HL-60 (cell line): ENCODE measurements around the gene ZBTB34.

Experiments used
- DNase-seq, 2 experiments: peaks; one replicate each; pipeline ENCODE4 v3.0.0-alpha.2; 2010 to 2020; ENCODE audit warnings: low read depth in 1 of 2, low spot score in 1 of 2
- H3K27ac ChIP-seq: fragments of 250-450 bp; sonication (Bioruptor Pico); replicated peaks from 2 replicates; pipeline ENCODE4 v1.5.1; 2020; ENCODE audit warnings: mild to moderate bottlenecking, moderate library complexity
- H3K27me3 ChIP-seq: fragments of 250-450 bp; sonication (Bioruptor Pico); 2 replicates; pipeline ENCODE4 v1.5.1; 2021; ENCODE audit warnings: mild to moderate bottlenecking, moderate library complexity; ENCODE audit not compliant: insufficient read depth, poor library complexity, severe bottlenecking
- H3K4me3 ChIP-seq: replicated peaks from 2 replicates; pipeline ENCODE4 v1.5.1; 2011; ENCODE audit warnings: mild to moderate bottlenecking, control low read depth, low read length; ENCODE audit not compliant: insufficient read depth
- GABPA ChIP-seq: IDR thresholded peaks from 2 replicates; pipeline ENCODE4 v1.6.1; 2012; ENCODE audit warnings: low read depth
- POLR2AphosphoS5 ChIP-seq: IDR thresholded peaks from 2 replicates; pipeline ENCODE4 v1.6.1; 2012; ENCODE audit warnings: low read depth
- SPI1 ChIP-seq: IDR thresholded peaks from 2 replicates; pipeline ENCODE4 v1.6.1; 2012; ENCODE audit warnings: low read depth, mild to moderate bottlenecking, borderline replicate concordance
- TF ChIP-seq, protein P1 (sequence below): IDR thresholded peaks from 2 replicates; pipeline ENCODE4 v1.6.1; 2012; ENCODE audit warnings: low read depth; ENCODE audit not compliant: insufficient replicate concordance
- TF ChIP-seq, protein P2 (sequence below): IDR thresholded peaks from one replicate; pipeline ENCODE4 v1.5.1; 2011; ENCODE audit warnings: low read length, control low read depth, inconsistent platforms; ENCODE audit not compliant: insufficient read depth

The ZBTB34 gene

DNA sequence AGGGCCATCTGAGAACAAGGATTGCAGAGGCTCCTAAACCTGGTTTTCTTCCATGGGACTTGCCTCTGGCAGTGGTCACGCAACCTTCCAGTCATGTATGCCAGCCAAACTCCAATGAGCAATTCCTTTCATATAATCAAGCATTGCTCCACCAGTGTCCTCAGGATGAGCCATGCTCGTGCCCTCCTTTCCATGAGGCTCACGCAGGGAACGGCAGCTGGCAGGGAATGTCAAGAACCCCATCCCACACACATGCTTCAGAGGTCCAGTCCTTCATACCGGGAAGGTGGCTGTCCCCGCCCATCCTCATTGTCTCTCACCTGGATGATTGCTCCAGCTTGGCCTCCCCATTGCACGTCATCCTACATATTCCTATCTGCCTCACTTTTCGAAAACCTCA, 13.4 kb upstream of the ZBTB34 start:
- TF ChIP-seq, protein P1, sequence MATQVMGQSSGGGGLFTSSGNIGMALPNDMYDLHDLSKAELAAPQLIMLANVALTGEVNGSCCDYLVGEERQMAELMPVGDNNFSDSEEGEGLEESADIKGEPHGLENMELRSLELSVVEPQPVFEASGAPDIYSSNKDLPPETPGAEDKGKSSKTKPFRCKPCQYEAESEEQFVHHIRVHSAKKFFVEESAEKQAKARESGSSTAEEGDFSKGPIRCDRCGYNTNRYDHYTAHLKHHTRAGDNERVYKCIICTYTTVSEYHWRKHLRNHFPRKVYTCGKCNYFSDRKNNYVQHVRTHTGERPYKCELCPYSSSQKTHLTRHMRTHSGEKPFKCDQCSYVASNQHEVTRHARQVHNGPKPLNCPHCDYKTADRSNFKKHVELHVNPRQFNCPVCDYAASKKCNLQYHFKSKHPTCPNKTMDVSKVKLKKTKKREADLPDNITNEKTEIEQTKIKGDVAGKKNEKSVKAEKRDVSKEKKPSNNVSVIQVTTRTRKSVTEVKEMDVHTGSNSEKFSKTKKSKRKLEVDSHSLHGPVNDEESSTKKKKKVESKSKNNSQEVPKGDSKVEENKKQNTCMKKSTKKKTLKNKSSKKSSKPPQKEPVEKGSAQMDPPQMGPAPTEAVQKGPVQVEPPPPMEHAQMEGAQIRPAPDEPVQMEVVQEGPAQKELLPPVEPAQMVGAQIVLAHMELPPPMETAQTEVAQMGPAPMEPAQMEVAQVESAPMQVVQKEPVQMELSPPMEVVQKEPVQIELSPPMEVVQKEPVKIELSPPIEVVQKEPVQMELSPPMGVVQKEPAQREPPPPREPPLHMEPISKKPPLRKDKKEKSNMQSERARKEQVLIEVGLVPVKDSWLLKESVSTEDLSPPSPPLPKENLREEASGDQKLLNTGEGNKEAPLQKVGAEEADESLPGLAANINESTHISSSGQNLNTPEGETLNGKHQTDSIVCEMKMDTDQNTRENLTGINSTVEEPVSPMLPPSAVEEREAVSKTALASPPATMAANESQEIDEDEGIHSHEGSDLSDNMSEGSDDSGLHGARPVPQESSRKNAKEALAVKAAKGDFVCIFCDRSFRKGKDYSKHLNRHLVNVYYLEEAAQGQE: no peak
- TF ChIP-seq POLR2AphosphoS5 (no peak), GABPA (no peak)
- TF ChIP-seq, protein P2, sequence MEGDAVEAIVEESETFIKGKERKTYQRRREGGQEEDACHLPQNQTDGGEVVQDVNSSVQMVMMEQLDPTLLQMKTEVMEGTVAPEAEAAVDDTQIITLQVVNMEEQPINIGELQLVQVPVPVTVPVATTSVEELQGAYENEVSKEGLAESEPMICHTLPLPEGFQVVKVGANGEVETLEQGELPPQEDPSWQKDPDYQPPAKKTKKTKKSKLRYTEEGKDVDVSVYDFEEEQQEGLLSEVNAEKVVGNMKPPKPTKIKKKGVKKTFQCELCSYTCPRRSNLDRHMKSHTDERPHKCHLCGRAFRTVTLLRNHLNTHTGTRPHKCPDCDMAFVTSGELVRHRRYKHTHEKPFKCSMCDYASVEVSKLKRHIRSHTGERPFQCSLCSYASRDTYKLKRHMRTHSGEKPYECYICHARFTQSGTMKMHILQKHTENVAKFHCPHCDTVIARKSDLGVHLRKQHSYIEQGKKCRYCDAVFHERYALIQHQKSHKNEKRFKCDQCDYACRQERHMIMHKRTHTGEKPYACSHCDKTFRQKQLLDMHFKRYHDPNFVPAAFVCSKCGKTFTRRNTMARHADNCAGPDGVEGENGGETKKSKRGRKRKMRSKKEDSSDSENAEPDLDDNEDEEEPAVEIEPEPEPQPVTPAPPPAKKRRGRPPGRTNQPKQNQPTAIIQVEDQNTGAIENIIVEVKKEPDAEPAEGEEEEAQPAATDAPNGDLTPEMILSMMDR: no peak
- no peak for DNase-seq

DNA sequence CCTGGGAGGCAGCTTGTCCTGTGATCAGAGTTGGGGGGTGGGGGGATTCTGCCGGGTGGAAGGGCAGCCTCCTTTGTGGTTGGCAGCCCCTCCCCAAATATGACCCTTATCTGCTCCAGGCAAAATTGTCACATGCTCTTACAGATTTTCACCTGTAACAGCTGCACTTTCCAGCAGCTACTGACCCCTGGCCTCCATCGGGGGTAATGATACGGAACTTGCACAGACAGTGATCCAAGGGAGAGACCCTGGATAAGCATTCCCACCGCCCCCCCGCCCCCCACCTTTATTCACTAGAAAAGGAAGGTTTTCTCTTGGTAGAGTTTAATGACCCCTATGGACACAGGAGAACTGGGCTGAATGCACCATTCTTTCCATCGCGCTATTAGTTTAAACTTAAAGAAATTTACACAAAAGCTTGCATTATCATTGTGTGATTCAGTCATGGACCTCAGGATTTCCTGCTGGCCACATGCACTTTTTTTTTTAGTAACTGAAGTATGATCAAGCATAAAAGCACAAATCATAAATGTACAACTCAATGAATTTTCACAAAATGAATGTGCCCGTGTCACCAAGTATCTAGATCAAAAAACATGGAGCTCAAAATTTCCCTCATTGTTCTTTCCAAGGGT, 10.7 kb upstream of the ZBTB34 start:
- H3K27me3 ChIP-seq: no peaks in the 10 kb centered on the region

More for the DNA sequence above, 13.4 kb upstream of the ZBTB34 start:
- H3K27me3 ChIP-seq: no peaks in the 10 kb centered on the region
- no peak overlapping the region for H3K27ac ChIP-seq
- no peak overlapping the region for H3K4me3 ChIP-seq

DNA sequence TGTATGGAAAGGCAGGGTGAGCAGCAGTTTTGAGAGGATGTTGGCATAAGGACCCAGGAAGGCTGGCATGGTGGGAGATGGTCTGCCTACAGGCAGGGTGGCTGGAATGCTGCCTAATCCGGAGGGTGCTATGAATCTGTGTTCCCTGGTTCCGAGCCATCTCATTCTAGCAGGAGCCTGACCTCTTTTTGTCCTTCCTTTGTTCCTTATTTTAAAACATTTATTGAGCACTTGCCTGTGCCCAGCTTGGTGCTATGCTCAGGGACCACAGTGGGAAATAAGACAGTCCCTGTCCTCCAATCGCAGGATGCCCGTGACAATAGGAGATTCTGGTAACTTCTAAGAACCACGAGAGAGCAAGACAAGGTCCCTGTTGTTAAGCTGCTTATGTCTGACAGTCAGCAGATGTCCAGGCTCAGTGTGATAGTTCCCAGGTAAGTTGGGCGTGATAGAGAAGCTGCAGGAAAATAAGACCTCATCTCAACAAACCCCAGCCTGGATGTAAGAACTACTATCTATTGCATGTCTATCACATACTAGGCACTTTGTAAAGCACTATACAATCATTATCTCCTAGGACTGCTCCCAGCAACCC, 9.1 kb upstream of the ZBTB34 start:
- H3K27me3 ChIP-seq: no peaks in the 10 kb centered on the region
- no peak overlapping the region for H3K27ac ChIP-seq
- DNase-seq: no peak
- no peak for TF ChIP-seq SPI1
- TF ChIP-seq, protein P1: no peak
- no peak for TF ChIP-seq POLR2AphosphoS5
- TF ChIP-seq, protein P2: no peak
- no peak for TF ChIP-seq GABPA
- H3K4me3 ChIP-seq: no peak overlapping the region

More for the DNA sequence above, 10.7 kb upstream of the ZBTB34 start:
- TF ChIP-seq, protein P2: no peak
- TF ChIP-seq SPI1 (no peak), GABPA (no peak), POLR2AphosphoS5 (no peak)
- TF ChIP-seq, protein P1: no peak
- DNase-seq: no peak
- no peak overlapping the region for H3K27ac ChIP-seq
- H3K4me3 ChIP-seq: no peak overlapping the region
